IPS-20b (cell line): ENCODE data around the gene PARD3B.

Experiments used
- H3K27ac ChIP-seq: one replicate; pipeline ENCODE4 v1.5.1; 2013; ENCODE audit warnings: low read length
- H3K27me3 ChIP-seq: 2 replicates; pipeline ENCODE4 v1.6.1; 2013; ENCODE audit warnings: mild to moderate bottlenecking, low read length, inconsistent platforms; ENCODE audit not compliant: insufficient read depth
- H3K36me3 ChIP-seq: 2 replicates; pipeline ENCODE4 v1.6.1; 2013; ENCODE audit warnings: low read depth, mild to moderate bottlenecking, inconsistent platforms, low read length, moderate library complexity; ENCODE audit not compliant: insufficient read depth
- H3K4me1 ChIP-seq: 2 replicates; pipeline ENCODE4 v1.6.1; 2013; ENCODE audit warnings: mild to moderate bottlenecking, control low read depth, inconsistent platforms, low read length, moderate library complexity; ENCODE audit not compliant: insufficient read depth
- H3K4me3 ChIP-seq: 2 replicates; pipeline ENCODE4 v1.5.1; 2013; ENCODE audit warnings: mild to moderate bottlenecking, low read length, inconsistent platforms
- H3K9ac ChIP-seq: 2 replicates; pipeline ENCODE4 v1.6.1; 2013; ENCODE audit warnings: low read depth, mild to moderate bottlenecking, inconsistent platforms, low read length, moderate library complexity
- H3K9me3 ChIP-seq: 2 replicates; pipeline ENCODE4 v1.6.1; 2013; ENCODE audit warnings: mild to moderate bottlenecking, low read depth, low read length, inconsistent platforms; ENCODE audit not compliant: insufficient read depth

PARD3B gene

GRCh38 chr2:204571911-204572310 lies 26.6 kb downstream of the PARD3B start:
- H3K9ac ChIP-seq: no peak overlapping the region
- H3K9me3 ChIP-seq: no peaks in the 10 kb centered on the region
- no peak overlapping the region for H3K27ac ChIP-seq
- H3K4me1 ChIP-seq: no peaks in the 10 kb centered on the region; the same call in 1 of the 2 replicates
- H3K27me3 ChIP-seq: no peaks in the 10 kb centered on the region
- no peak overlapping the region for H3K4me3 ChIP-seq
- no peaks in the 10 kb centered on the region for H3K36me3 ChIP-seq

- no peaks in the 10 kb centered on the region for H3K27me3 ChIP-seq
These were observed 27.9 kb downstream of the PARD3B start for GRCh38 chr2:204573221-204573620.

GRCh38 chr2:204574486-204574885 lies 29.2 kb downstream of the PARD3B start:
- Histone ChIP-seq H3K36me3 (no peaks in the 10 kb centered on the region), H3K4me1 (no peaks in the 10 kb centered on the region; the same call in 1 of the 2 replicates)

More at GRCh38 chr2:204573221-204573620, 27.9 kb downstream of the PARD3B start:
- Histone ChIP-seq H3K4me1 (no peaks in the 10 kb centered on the region; the same call in 1 of the 2 replicates), H3K36me3 (no peaks in the 10 kb centered on the region), H3K9ac (no peak overlapping the region), H3K4me3 (no peak overlapping the region), H3K9me3 (no peaks in the 10 kb centered on the region), H3K27ac (no peak overlapping the region)

GRCh38 chr2:204575463-204575862 lies 30.2 kb downstream of the PARD3B start:
- no peaks in the 10 kb centered on the region for H3K36me3 ChIP-seq
- no peak overlapping the region for H3K4me3 ChIP-seq
- H3K27ac ChIP-seq: no peak overlapping the region
- H3K4me1 ChIP-seq: no peaks in the 10 kb centered on the region; the same call in 1 of the 2 replicates
- no peaks in the 10 kb centered on the region for H3K27me3 ChIP-seq
- H3K9me3 ChIP-seq: no peaks in the 10 kb centered on the region
- no peak overlapping the region for H3K9ac ChIP-seq

More at GRCh38 chr2:204574486-204574885, 29.2 kb downstream of the PARD3B start:
- Histone ChIP-seq H3K4me3 (no peak overlapping the region), H3K27me3 (no peaks in the 10 kb centered on the region), H3K27ac (no peak overlapping the region), H3K9me3 (no peaks in the 10 kb centered on the region), H3K9ac (no peak overlapping the region)

- no peak overlapping the region for H3K4me3 ChIP-seq
- H3K36me3 ChIP-seq: no peaks in the 10 kb centered on the region
- no peak overlapping the region for H3K27ac ChIP-seq
- H3K9ac ChIP-seq: no peak overlapping the region
- no peaks in the 10 kb centered on the region for H3K27me3 ChIP-seq
- no peaks in the 10 kb centered on the region for H3K9me3 ChIP-seq
- no peaks in the 10 kb centered on the region; the same call in 1 of the 2 replicates for H3K4me1 ChIP-seq
These were observed 31.2 kb downstream of the PARD3B start for GRCh38 chr2:204576362-204576979.

- H3K4me3 ChIP-seq: no peak overlapping the region
- H3K9me3 ChIP-seq: no peaks in the 10 kb centered on the region
- H3K9ac ChIP-seq: no peak overlapping the region
- H3K27me3 ChIP-seq: no peaks in the 10 kb centered on the region
- H3K36me3 ChIP-seq: no peaks in the 10 kb centered on the region
- H3K27ac ChIP-seq: no peak overlapping the region
- no peaks in the 10 kb centered on the region for H3K4me1 ChIP-seq
These were observed 33.8 kb downstream of the PARD3B start for GRCh38 chr2:204578928-204579598.

- H3K4me1 ChIP-seq: no peaks in the 10 kb centered on the region
These were observed 36.7 kb downstream of the PARD3B start for GRCh38 chr2:204581946-204582345.

GRCh38 chr2:204583773-204584172 lies 38.5 kb downstream of the PARD3B start:
- H3K9ac ChIP-seq: no peak overlapping the region

More at GRCh38 chr2:204581946-204582345, 36.7 kb downstream of the PARD3B start:
- H3K9me3 ChIP-seq: no peaks in the 10 kb centered on the region
- H3K36me3 ChIP-seq: no peaks in the 10 kb centered on the region
- H3K4me3 ChIP-seq: no peak overlapping the region
- no peaks in the 10 kb centered on the region for H3K27me3 ChIP-seq
- H3K9ac ChIP-seq: no peak overlapping the region
- H3K27ac ChIP-seq: no peak overlapping the region

GRCh38 chr2:204585930-204586329 lies 40.7 kb downstream of the PARD3B start:
- Histone ChIP-seq H3K36me3 (no peaks in the 10 kb centered on the region), H3K4me1 (no peaks in the 10 kb centered on the region), H3K27ac (no peak overlapping the region), H3K9me3 (no peaks in the 10 kb centered on the region), H3K27me3 (no peaks in the 10 kb centered on the region), H3K4me3 (no peak overlapping the region), H3K9ac (no peak overlapping the region)

More at GRCh38 chr2:204583773-204584172, 38.5 kb downstream of the PARD3B start:
- Histone ChIP-seq H3K27ac (no peak overlapping the region), H3K27me3 (no peaks in the 10 kb centered on the region), H3K9me3 (no peaks in the 10 kb centered on the region), H3K4me3 (no peak overlapping the region), H3K36me3 (no peaks in the 10 kb centered on the region), H3K4me1 (no peaks in the 10 kb centered on the region)

GRCh38 chr2:204586444-204587180 lies 41.3 kb downstream of the PARD3B start:
- Histone ChIP-seq H3K4me1 (no peaks in the 10 kb centered on the region), H3K9me3 (no peaks in the 10 kb centered on the region), H3K4me3 (no peak overlapping the region), H3K27me3 (no peaks in the 10 kb centered on the region), H3K9ac (no peak overlapping the region), H3K36me3 (no peaks in the 10 kb centered on the region), H3K27ac (no peak overlapping the region)

GRCh38 chr2:204590063-204590462 lies 44.8 kb downstream of the PARD3B start:
- no peak overlapping the region for H3K9ac ChIP-seq
- H3K4me3 ChIP-seq: no peak overlapping the region

More at GRCh38 chr2:204590063-204590462, 44.8 kb downstream of the PARD3B start:
- Histone ChIP-seq H3K4me1 (no peaks in the 10 kb centered on the region), H3K27ac (no peak overlapping the region), H3K27me3 (no peaks in the 10 kb centered on the region), H3K36me3 (no peaks in the 10 kb centered on the region), H3K9me3 (no peaks in the 10 kb centered on the region)
